Measurements from ENCODE around the gene HSPA9.

Gene HSPA9
- long read RNA-seq, full-length matches to known transcripts: 2,609 of 2,940 reads
- long read RNA-seq, partial matches to known transcripts: 194 of 2,940 reads
- long read RNA-seq, other reads (novel, unspliced or antisense): 137 of 2,940 reads

- Histone ChIP-seq H3K27me3 (ENCODE audit: insufficient read depth, poor library complexity, severe bottlenecking) (no peaks in the 10 kb centered on the region), H3K27ac (replicated peaks) (peak within 1 kb of the TSS; percentile 98), H3K4me3 (replicated peaks; ENCODE audit: insufficient read depth, low read length) (peak within 1 kb of the TSS; percentile 69)
- no peak; the same call in 1 of the 2 replicates for TF ChIP-seq GABPA (IDR thresholded peaks at IDR 0.05; ENCODE audit: low read depth)
- peak; percentile 65; the same call in 1 of the 2 replicates for TF ChIP-seq POLR2AphosphoS5 (IDR thresholded peaks at IDR 0.05; ENCODE audit: low read depth)
- peak; percentile 92 to 94 for DNase-seq (ENCODE audit: low read depth in 1 of 2, low spot score in 1 of 2)
Observed at GRCh38 chr5:138575194-138576015, at the start of gene HSPA9. Gene HSPA9 (minus strand): TSS chr5:138575401. CDS start chr5:138575318, 83 bp downstream.

GRCh38 chr5:138623053-138623452 is 47.9 kb upstream of the HSPA9 start:
- H3K27ac ChIP-seq (replicated peaks): no peak overlapping the region
- TF ChIP-seq POLR2AphosphoS5 (IDR thresholded peaks at IDR 0.05; ENCODE audit: low read depth): no peak
- TF ChIP-seq, protein P1, sequence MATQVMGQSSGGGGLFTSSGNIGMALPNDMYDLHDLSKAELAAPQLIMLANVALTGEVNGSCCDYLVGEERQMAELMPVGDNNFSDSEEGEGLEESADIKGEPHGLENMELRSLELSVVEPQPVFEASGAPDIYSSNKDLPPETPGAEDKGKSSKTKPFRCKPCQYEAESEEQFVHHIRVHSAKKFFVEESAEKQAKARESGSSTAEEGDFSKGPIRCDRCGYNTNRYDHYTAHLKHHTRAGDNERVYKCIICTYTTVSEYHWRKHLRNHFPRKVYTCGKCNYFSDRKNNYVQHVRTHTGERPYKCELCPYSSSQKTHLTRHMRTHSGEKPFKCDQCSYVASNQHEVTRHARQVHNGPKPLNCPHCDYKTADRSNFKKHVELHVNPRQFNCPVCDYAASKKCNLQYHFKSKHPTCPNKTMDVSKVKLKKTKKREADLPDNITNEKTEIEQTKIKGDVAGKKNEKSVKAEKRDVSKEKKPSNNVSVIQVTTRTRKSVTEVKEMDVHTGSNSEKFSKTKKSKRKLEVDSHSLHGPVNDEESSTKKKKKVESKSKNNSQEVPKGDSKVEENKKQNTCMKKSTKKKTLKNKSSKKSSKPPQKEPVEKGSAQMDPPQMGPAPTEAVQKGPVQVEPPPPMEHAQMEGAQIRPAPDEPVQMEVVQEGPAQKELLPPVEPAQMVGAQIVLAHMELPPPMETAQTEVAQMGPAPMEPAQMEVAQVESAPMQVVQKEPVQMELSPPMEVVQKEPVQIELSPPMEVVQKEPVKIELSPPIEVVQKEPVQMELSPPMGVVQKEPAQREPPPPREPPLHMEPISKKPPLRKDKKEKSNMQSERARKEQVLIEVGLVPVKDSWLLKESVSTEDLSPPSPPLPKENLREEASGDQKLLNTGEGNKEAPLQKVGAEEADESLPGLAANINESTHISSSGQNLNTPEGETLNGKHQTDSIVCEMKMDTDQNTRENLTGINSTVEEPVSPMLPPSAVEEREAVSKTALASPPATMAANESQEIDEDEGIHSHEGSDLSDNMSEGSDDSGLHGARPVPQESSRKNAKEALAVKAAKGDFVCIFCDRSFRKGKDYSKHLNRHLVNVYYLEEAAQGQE (IDR thresholded peaks at IDR 0.05; ENCODE audit: insufficient replicate concordance, low read depth): no peak
- no peak for TF ChIP-seq SPI1 (IDR thresholded peaks at IDR 0.05; ENCODE audit: borderline replicate concordance, low read depth)
- TF ChIP-seq GABPA (IDR thresholded peaks at IDR 0.05; ENCODE audit: low read depth): no peak
- TF ChIP-seq, protein P2, sequence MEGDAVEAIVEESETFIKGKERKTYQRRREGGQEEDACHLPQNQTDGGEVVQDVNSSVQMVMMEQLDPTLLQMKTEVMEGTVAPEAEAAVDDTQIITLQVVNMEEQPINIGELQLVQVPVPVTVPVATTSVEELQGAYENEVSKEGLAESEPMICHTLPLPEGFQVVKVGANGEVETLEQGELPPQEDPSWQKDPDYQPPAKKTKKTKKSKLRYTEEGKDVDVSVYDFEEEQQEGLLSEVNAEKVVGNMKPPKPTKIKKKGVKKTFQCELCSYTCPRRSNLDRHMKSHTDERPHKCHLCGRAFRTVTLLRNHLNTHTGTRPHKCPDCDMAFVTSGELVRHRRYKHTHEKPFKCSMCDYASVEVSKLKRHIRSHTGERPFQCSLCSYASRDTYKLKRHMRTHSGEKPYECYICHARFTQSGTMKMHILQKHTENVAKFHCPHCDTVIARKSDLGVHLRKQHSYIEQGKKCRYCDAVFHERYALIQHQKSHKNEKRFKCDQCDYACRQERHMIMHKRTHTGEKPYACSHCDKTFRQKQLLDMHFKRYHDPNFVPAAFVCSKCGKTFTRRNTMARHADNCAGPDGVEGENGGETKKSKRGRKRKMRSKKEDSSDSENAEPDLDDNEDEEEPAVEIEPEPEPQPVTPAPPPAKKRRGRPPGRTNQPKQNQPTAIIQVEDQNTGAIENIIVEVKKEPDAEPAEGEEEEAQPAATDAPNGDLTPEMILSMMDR (IDR thresholded peaks at IDR 0.05; ENCODE audit: insufficient read depth, low read length): no peak
- no peak overlapping the region for H3K4me3 ChIP-seq (replicated peaks; ENCODE audit: insufficient read depth, low read length)
- DNase-seq (ENCODE audit: low read depth in 1 of 2, low spot score in 1 of 2): no peak
- H3K27me3 ChIP-seq (ENCODE audit: insufficient read depth, poor library complexity, severe bottlenecking): no peaks in the 10 kb centered on the region

- TF ChIP-seq SPI1 (IDR thresholded peaks at IDR 0.05; ENCODE audit: borderline replicate concordance, low read depth) (no peak), POLR2AphosphoS5 (IDR thresholded peaks at IDR 0.05; ENCODE audit: low read depth) (no peak), GABPA (IDR thresholded peaks at IDR 0.05; ENCODE audit: low read depth) (no peak)
- TF ChIP-seq, protein P2 (IDR thresholded peaks at IDR 0.05; ENCODE audit: insufficient read depth, low read length): no peak
- TF ChIP-seq, protein P1 (IDR thresholded peaks at IDR 0.05; ENCODE audit: insufficient replicate concordance, low read depth): no peak
- no peak overlapping the region for H3K4me3 ChIP-seq (replicated peaks; ENCODE audit: insufficient read depth, low read length)
- H3K27ac ChIP-seq (replicated peaks): no peak overlapping the region
- no peaks in the 10 kb centered on the region for H3K27me3 ChIP-seq (ENCODE audit: insufficient read depth, poor library complexity, severe bottlenecking)
- DNase-seq (ENCODE audit: low read depth in 1 of 2, low spot score in 1 of 2): no peak
Observed at GRCh38 chr5:138622051-138622450, 46.9 kb upstream of the HSPA9 start.

- TF ChIP-seq, protein P1 (IDR thresholded peaks at IDR 0.05; ENCODE audit: insufficient replicate concordance, low read depth): no peak
- no peak for TF ChIP-seq SPI1 (IDR thresholded peaks at IDR 0.05; ENCODE audit: borderline replicate concordance, low read depth)
- TF ChIP-seq GABPA (IDR thresholded peaks at IDR 0.05; ENCODE audit: low read depth): no peak
- TF ChIP-seq, protein P2 (IDR thresholded peaks at IDR 0.05; ENCODE audit: insufficient read depth, low read length): no peak
- no peak for TF ChIP-seq POLR2AphosphoS5 (IDR thresholded peaks at IDR 0.05; ENCODE audit: low read depth)
- Histone ChIP-seq H3K4me3 (replicated peaks; ENCODE audit: insufficient read depth, low read length) (no peak overlapping the region), H3K27ac (replicated peaks) (no peak overlapping the region), H3K27me3 (ENCODE audit: insufficient read depth, poor library complexity, severe bottlenecking) (no peaks in the 10 kb centered on the region)
- DNase-seq (ENCODE audit: low read depth in 1 of 2, low spot score in 1 of 2): no peak
Observed at GRCh38 chr5:138620663-138621224, 45.5 kb upstream of the HSPA9 start.

Data from HL-60 (cell line).